Measurements from ENCODE around the gene ZNF629. TPM values are rescaled to one million over a fixed set of nuclear protein-coding genes. Genes with fewer than 3 reads are reported as not detected.

Gene ZNF629
- polyA plus RNA-seq, 2 of the 4 experiments (the other 2 are of a cell fraction) = 5.9 to 13.6 TPM

GRCh38 chr16:30748634-30749445 is 38.2 kb downstream of the ZNF629 start:
- POLR2A ChIA-PET = interaction anchor here (0.6 to 2.3 kb wide), 11 partner anchors 9 to 99 kb away, joined by 3 to 9 read pairs (median 4); partner anchors contain the start of genes CFAP119 and SRCAP
- CTCF ChIA-PET = interaction anchor here (0.5 to 1.6 kb wide), 5 partner anchors 14 to 704 kb away, joined by 3 to 5 read pairs (median 3); no protein-coding TSS in a partner anchor
- Histone ChIP-seq H3K9me3 (no peaks in the 10 kb centered on the region), H3K4me2 (peak overlapping the region; percentile 75), H3K4me3 (peak overlapping the region; percentile 97), H3K4me1 (peaks cover 11% of the 10 kb centered on the region), H3K27ac (peak overlapping the region; percentile 89 to 92)
- WGBS (ENCODE audit: missing lambda C conversion rate) = 25% methylated on average over 23 of the region's 36 CpGs
- DNase-seq (ENCODE audit: low read depth in 1 of 2, low spot score in 1 of 2) = peak; percentile 35 to 46
- ATAC-seq = peak; percentile 72 to 78
- no peak for FAIRE-seq
- no peak for TF ChIP-seq BCL3 (IDR thresholded peaks at IDR 0.05)
- TF ChIP-seq CHD4 (IDR thresholded peaks at IDR 0.05; ENCODE audit: borderline replicate concordance) = no peak
- no peak for TF ChIP-seq HEYL (CRISPR knock-in tag; IDR thresholded peaks at IDR 0.05)
- no peak for TF ChIP-seq HOXB13 (CRISPR knock-in tag; IDR thresholded peaks at IDR 0.05; ENCODE audit: low read depth)
- TF ChIP-seq HMGXB4 (CRISPR knock-in tag; IDR thresholded peaks at IDR 0.05; ENCODE audit: borderline replicate concordance) = no peak
- no peak for TF ChIP-seq JUNB (IDR thresholded peaks at IDR 0.05)
- TF ChIP-seq ATOH8 (CRISPR knock-in tag; IDR thresholded peaks at IDR 0.05; ENCODE audit: low read depth) = no peak
- TF ChIP-seq NPAS2 (CRISPR knock-in tag; IDR thresholded peaks at IDR 0.05; ENCODE audit: borderline replicate concordance) = no peak
- no peak for TF ChIP-seq HOXA7 (CRISPR knock-in tag; IDR thresholded peaks at IDR 0.05)
- TF ChIP-seq ZFP36 (IDR thresholded peaks at IDR 0.05; ENCODE audit: borderline replicate concordance, partially characterized antibody) = no peak
- TF ChIP-seq HOXB5 (CRISPR knock-in tag; IDR thresholded peaks at IDR 0.05) = no peak
- TF ChIP-seq RNF2 (IDR thresholded peaks at IDR 0.05; ENCODE audit: borderline replicate concordance, low read depth) = no peak
- no peak for TF ChIP-seq MAFK (IDR thresholded peaks at IDR 0.05; ENCODE audit: partially characterized antibody)
- TF ChIP-seq E2F6 (IDR thresholded peaks at IDR 0.05; ENCODE audit: borderline replicate concordance, low read depth) = no peak
- no peak for TF ChIP-seq KDM1A (IDR thresholded peaks at IDR 0.05; ENCODE audit: low read depth)
- no peak for TF ChIP-seq CBX8 (IDR thresholded peaks at IDR 0.05)
- no peak for TF ChIP-seq TP53 (CRISPR knock-in tag; IDR thresholded peaks at IDR 0.05)
- TF ChIP-seq EHF (CRISPR knock-in tag; IDR thresholded peaks at IDR 0.05) = no peak
- no peak for TF ChIP-seq ZNF302 (CRISPR knock-in tag; IDR thresholded peaks at IDR 0.05)
